Measurements from ENCODE around the gene CXCL12.

CXCL12 gene

GRCh38 chr10:44384601-44385025 is 284 bp downstream of the CXCL12 start:
- DNase-seq (ENCODE audit: low spot score) = no peak

GRCh38 chr10:44383749-44384600 is 922 bp downstream of the CXCL12 start:
- no peak for DNase-seq (ENCODE audit: low spot score)

- DNase-seq (ENCODE audit: low spot score) = no peak
These were observed 1.7 kb downstream of the CXCL12 start for GRCh38 chr10:44382981-44383748.

- DNase-seq (ENCODE audit: low spot score) = no peak
These were observed 2.6 kb downstream of the CXCL12 start for GRCh38 chr10:44382131-44382858.

- DNase-seq (ENCODE audit: low spot score) = no peak
These were observed 3.9 kb downstream of the CXCL12 start for GRCh38 chr10:44380829-44381600.

- DNase-seq (ENCODE audit: low spot score) = no peak
These were observed 5.0 kb downstream of the CXCL12 start for GRCh38 chr10:44379907-44380306.

- DNase-seq (ENCODE audit: low spot score) = no peak
These were observed 6.3 kb downstream of the CXCL12 start for GRCh38 chr10:44378626-44379025.

GRCh38 chr10:44377651-44378310 is 7.1 kb downstream of the CXCL12 start:
- no peak for DNase-seq (ENCODE audit: low spot score)

- no peak for DNase-seq (ENCODE audit: low spot score)
These were observed 8.3 kb downstream of the CXCL12 start for GRCh38 chr10:44376472-44377099.

GRCh38 chr10:44374155-44374554 is 10.7 kb downstream of the CXCL12 start:
- no peak for DNase-seq (ENCODE audit: low spot score)

GRCh38 chr10:44373341-44373995 is 11.4 kb downstream of the CXCL12 start:
- no peak for DNase-seq (ENCODE audit: low spot score)

GRCh38 chr10:44372181-44372580 is 12.7 kb downstream of the CXCL12 start:
- DNase-seq (ENCODE audit: low spot score) = no peak

GRCh38 chr10:44370731-44371248 is 14.1 kb downstream of the CXCL12 start:
- DNase-seq (ENCODE audit: low spot score) = no peak

- no peak for DNase-seq (ENCODE audit: low spot score)
These were observed 15.0 kb downstream of the CXCL12 start for GRCh38 chr10:44369854-44370253.

GRCh38 chr10:44369296-44369695 is 15.6 kb downstream of the CXCL12 start:
- no peak for DNase-seq (ENCODE audit: low spot score)

- DNase-seq (ENCODE audit: low spot score) = no peak
These were observed 16.3 kb downstream of the CXCL12 start for GRCh38 chr10:44368637-44369036.

GRCh38 chr10:44366941-44367630 is 17.8 kb downstream of the CXCL12 start:
- DNase-seq (ENCODE audit: low spot score) = no peak

- no peak for DNase-seq (ENCODE audit: low spot score)
These were observed 20.3 kb downstream of the CXCL12 start for GRCh38 chr10:44364566-44364965.

GRCh38 chr10:44363716-44364115 is 21.2 kb downstream of the CXCL12 start:
- no peak for DNase-seq (ENCODE audit: low spot score)
